Right cardiac atrium (tissue), 5 donors: ENCODE results near the gene SPSB4. TPM values are rescaled to one million over a fixed set of nuclear protein-coding genes. Genes with fewer than 3 reads are reported as not detected.
A peak's percentile ranks its signal among the peaks of the same experiment; 100 is the strongest.

Source experiments
- ATAC-seq, 2 donors: fragments of 200-7000 bp; cut with Tn5 transposase; one replicate each; pipeline versions ENCODE4 v1.8.0 to v1.9.1; 2020; ENCODE audit warnings: moderate library complexity in 2 of 2, mild to moderate bottlenecking in 1 of 2
- DNase-seq, 3 donors: peaks; one replicate each; pipeline ENCODE4 v3.0.0-alpha.2; 2020
- H3K27ac ChIP-seq: one replicate; pipeline ENCODE4 v1.5.1; 2013; ENCODE audit warnings: mild to moderate bottlenecking, low read length, control low read depth, moderate library complexity
- H3K27me3 ChIP-seq: one replicate; pipeline ENCODE4 v1.6.1; 2013; ENCODE audit not compliant: control insufficient read depth, insufficient read depth
- H3K4me1 ChIP-seq: one replicate; pipeline ENCODE4 v1.6.1; 2013; ENCODE audit warnings: low read length; ENCODE audit not compliant: control insufficient read depth, insufficient read depth
- H3K4me3 ChIP-seq: one replicate; pipeline ENCODE4 v1.5.1; 2013; ENCODE audit warnings: low read length, control low read depth
- H3K9me3 ChIP-seq: one replicate; pipeline ENCODE4 v1.6.1; 2013; ENCODE audit warnings: low read length; ENCODE audit not compliant: control insufficient read depth
- WGBS: extraction: QIAGEN DNeasy Blood & Tissue Kit; methylation state at CpG from one replicate; pipeline ENCODE4 v1.1.7; 2013; 5-methylcytosine and 5-hydroxymethylcytosine counted together
- intact Hi-C, 4 donors: fragments of 100-400 bp; cut with DNase I; formaldehyde crosslinking; loops; one replicate each; pipeline versions ENCODE4 v1.11.0 to v1.14.0; 2022 to 2023
- polyA plus RNA-seq: library from polyadenylated mRNA; stranded (reverse); fragments of 200-250 nt; gene quantifications from one replicate; pipeline ENCODE4 v1.2.3, GENCODE V29; 2013
- total RNA-seq, 4 donors: library from RNA; stranded (reverse); fragmentation: NEBNext Ultra II Directional; extraction: Animal tissue kit (Norgen Biotek cat#: 25700); gene quantifications; one replicate each; pipeline ENCODE4 v1.2.1, GENCODE V29; 2021
- donor health status: healthy with polysubstance abuse.
- donor health status: DM: no; HTN: yes; CAD: no.
- donor health status: DM: no; HTN: no; CAD: no.
- donor health status: DM: no; HTN: yes; CAD: no; lungs with severe emphysema.
- donor health status: DM: yes; HTN: yes; CAD: no.

The SPSB4 gene
- total and polyA plus RNA-seq, 5 donors, result 1.1 to 9.7 (median 5.9) TPM

DNA sequence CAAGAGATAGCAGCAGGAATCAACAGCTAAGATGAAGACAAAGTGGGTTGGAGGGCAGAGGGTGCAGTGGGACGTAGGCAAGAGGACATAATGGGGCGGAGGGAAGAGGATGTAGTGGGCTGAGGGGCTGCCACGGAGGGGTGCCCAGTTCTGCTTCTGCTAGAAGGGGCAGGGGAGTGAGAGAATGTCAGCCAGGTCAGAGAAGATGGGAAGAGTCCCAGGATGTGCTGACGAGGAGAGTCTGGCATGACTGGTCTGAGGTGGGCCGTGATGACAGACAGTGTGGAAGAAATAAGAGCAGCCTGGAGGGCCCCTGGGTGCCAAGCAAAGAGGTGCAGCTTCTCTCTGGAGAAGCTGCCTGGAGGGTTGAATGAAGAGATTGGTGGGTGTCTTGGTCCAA is 4.0 kb downstream of the SPSB4 start:
- ATAC-seq (no peak), DNase-seq (no peak)
- Histone ChIP-seq H3K27ac (no peak overlapping the region), H3K27me3 (no peaks in the 10 kb centered on the region), H3K9me3 (no peaks in the 10 kb centered on the region), H3K4me1 (peaks cover 2% of the 10 kb centered on the region), H3K4me3 (no peak overlapping the region)
- 85% methylated on average over 5 of the region's 5 CpGs for WGBS
- intact Hi-C loops, result no loop called here

DNA sequence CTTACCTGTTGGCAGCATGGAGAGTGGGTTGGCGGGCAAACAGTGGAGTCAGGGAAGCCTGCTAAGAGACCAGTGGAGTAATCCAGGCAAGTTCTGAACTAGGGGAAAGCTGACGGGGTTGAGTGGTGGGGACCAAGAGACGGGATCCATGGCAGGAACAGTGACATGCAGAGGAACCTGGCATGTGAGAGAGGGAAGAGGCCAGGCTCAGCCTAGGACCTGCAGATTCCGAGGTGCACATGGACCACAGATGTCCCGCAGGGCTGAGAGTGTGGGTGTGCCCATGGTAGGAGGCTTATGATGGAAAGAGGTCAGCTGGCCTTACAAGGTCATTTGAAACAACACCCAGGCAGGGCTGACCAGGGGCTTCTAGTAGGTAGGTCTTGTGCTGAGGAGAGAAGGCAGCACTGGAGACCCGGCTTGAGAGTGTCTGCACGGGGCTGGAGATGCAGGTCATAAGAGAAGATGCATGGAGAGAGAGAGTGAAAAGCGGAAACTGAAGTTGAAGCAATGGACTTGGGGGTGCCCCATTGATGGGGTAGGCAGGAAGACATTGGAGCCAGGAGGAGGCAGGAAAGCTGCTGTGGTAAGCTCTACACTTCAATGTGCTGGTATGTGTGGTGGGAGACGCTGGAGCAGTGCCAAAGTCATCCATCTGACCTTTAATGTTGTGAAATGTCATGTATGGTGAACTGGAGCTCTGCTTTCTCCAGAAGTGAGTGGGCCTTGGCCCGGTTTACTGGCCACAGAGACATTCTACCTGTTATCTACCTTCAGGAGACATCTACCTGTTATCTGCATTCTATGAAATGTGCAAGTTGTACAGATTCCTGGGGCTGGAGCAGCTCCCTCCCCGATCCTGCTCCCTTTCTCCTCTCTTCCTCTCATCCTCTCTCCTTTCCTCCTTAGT is 4.6 kb downstream of the SPSB4 start:
- WGBS, result 88% methylated on average over 11 of the region's 11 CpGs
- ATAC-seq, result no peak
- intact Hi-C loops, result no loop called here

DNA sequence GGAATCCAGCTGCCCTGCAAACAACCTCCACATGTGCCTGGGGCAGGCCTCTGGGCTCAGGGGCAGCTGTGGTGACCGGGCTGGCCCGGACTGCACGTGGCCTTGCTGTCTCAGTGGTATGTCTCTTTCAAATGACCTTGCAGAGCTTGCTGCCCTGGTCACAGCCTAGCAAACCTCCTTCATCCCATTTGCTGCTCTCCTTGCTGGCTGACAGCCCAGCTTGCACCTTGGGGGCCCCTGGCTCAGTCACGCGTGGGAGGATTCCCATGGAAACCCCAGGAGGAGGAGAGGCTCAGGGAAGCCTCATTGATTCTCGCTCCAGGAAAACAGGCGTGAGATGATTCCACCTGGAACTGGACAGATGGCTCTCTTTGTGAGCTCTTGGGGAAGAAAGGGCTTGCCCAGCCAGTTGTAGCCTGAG is 5.6 kb downstream of the SPSB4 start:
- 72% methylated on average over 7 of the region's 7 CpGs for WGBS
- Histone ChIP-seq H3K9me3 (no peaks in the 10 kb centered on the region), H3K27ac (no peak overlapping the region), H3K4me3 (no peak overlapping the region), H3K4me1 (peaks cover 2% of the 10 kb centered on the region), H3K27me3 (no peaks in the 10 kb centered on the region)
- DNase-seq (no peak), ATAC-seq (peak; percentile 41 to 47)
- intact Hi-C loops, result no loop called here

More for the DNA sequence above, 4.6 kb downstream of the SPSB4 start:
- Histone ChIP-seq H3K4me3 (no peak overlapping the region), H3K27me3 (no peaks in the 10 kb centered on the region), H3K9me3 (no peaks in the 10 kb centered on the region), H3K4me1 (peaks cover 2% of the 10 kb centered on the region), H3K27ac (no peak overlapping the region)
- DNase-seq, result no peak

DNA sequence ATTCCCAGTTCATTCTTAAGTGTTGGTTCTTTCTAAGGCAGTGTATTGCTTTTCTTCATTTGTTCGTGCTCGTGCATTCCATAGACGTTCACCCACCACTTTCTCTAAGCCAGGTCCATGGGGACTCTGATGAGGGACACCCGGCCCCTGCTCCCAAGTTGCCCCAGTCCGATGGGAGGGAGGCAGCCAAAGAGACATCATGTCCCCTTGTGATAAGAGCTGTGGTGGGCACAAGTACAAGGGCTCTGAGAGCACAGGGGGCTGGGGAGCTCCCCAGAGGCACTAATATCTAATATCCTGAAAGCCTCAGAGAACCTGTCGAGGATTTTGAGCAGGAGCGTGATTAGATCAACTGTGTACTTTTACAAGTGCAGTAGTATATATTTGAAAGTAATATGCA is 6.3 kb downstream of the SPSB4 start:
- intact Hi-C loops, result no loop called here
- DNase-seq (no peak), ATAC-seq (no peak)
- H3K4me3 ChIP-seq, result no peak overlapping the region
- no peaks in the 10 kb centered on the region for H3K27me3 ChIP-seq
- no peaks in the 10 kb centered on the region for H3K9me3 ChIP-seq
- peaks cover 2% of the 10 kb centered on the region for H3K4me1 ChIP-seq
- 71% methylated on average over 7 of the region's 7 CpGs for WGBS
- H3K27ac ChIP-seq, result no peak overlapping the region

DNA sequence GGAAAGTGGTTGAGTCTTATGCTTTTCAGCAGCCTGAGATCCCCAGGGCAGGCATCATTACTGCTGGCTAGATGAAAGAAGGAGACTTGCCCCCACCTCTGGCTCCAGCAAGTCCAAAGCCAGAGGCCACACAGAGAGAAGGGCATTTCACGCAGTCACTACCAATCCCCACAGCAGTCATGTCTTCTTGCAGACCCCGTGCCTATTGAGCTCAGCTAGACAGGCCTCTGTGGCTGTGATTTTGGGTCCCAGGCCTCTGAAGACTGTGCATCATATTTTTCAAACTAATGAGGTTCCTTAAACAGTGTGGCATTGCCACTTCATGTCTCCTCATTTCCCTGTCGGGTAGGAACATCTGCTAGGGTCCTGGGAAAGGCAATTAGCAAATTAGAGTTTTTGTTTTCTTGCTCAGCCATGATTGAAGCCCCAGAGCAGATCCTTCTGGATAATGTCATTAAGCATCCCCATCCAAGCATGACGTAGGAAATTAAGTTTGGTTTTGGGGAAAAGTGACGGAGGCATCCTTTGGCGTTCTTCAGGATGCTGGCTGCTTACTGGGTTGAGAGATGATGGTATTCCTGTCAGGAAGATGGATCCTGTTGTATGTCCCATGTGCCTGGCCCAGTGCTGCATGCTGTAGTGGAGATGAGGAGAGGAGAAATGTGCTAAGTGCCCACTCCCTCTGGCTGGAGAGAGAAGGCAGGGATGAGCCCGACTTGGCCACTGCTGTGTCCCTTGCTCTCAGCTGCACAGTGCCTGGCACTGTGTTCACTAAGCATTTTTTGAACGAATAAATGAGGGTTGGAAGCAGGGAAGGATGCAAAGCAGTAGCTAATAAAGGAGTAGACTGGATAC is 7.0 kb downstream of the SPSB4 start:
- Histone ChIP-seq H3K4me1 (peaks cover 2% of the 10 kb centered on the region), H3K27ac (no peak overlapping the region), H3K9me3 (no peaks in the 10 kb centered on the region), H3K27me3 (no peaks in the 10 kb centered on the region), H3K4me3 (no peak overlapping the region)
- intact Hi-C loops, result no loop called here
- ATAC-seq (no peak), DNase-seq (no peak)
- 87% methylated on average over 8 of the region's 8 CpGs for WGBS

DNA sequence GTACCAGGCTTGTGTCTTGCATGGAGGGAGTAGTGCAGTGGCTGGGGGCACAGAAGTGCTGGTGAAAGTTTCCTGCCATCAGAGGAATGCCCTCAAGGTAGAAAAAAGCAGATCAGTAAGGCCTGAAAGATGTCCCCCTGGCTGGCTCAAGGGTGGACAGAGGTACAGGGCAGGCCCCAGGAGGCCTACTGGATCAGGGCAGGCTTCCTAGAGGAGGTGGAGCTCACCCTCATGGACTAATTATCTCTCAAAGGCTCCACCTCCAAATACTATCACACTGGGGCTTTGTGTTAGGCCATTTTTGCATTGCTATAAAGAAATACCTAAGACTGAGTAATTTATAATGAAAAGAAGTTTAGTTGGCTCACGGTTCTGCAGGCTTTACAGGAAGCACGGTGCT is 7.8 kb downstream of the SPSB4 start:
- H3K27me3 ChIP-seq, result no peaks in the 10 kb centered on the region
- DNase-seq (no peak), ATAC-seq (no peak)
- peaks cover 2% of the 10 kb centered on the region for H3K4me1 ChIP-seq
- intact Hi-C loops, result no loop called here
- H3K9me3 ChIP-seq, result no peaks in the 10 kb centered on the region
- WGBS, result 92% methylated on average over 2 of the region's 2 CpGs
- no peak overlapping the region for H3K4me3 ChIP-seq
- H3K27ac ChIP-seq, result no peak overlapping the region

DNA sequence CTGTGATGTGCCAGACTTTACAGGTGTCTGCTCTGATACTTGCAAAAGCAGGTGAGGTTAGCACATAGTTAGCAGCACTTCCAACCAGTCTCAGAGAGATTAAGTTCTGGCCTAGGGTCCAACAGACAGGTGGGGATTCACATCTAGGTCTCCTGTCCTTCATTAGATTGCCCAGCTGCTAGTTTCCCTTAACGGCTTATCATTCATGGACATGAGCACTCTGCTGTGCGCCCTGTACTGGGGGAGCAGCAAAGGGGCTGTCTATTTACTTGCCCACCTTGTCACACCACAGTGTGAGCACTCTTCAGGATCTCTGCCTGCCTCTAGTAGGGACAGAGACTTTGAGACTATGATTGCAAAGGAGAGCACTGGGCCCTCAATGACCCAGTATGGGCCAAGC is 8.7 kb downstream of the SPSB4 start:
- Histone ChIP-seq H3K4me3 (no peak overlapping the region), H3K4me1 (peaks cover 2% of the 10 kb centered on the region), H3K27ac (no peak overlapping the region), H3K9me3 (no peaks in the 10 kb centered on the region), H3K27me3 (no peaks in the 10 kb centered on the region)
- DNase-seq (no peak), ATAC-seq (no peak)
- 91% methylated on average over 2 of the region's 2 CpGs for WGBS
- intact Hi-C loops, result no loop called here

DNA sequence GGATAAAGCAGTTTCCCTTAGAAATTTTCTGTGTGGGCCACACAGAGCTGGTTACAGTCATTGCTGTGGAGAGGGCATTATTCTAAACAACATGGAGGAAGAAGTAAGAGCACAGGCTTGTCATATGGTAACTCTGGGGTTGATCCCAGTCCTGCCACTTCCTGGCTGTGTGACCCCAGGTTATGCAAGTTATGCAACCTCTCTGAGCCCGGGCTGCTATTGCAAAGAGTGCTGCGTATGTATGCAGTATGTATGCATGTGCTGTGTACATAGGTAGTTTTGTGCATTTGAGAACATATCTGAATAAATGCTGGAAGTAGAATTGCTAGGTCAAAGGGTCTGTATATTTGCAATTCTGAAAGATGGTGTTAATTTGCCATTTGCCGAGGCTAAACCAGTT is 9.2 kb downstream of the SPSB4 start:
- H3K27ac ChIP-seq, result no peak overlapping the region
- H3K9me3 ChIP-seq, result no peaks in the 10 kb centered on the region
- 77% methylated on average over 3 of the region's 3 CpGs for WGBS
- ATAC-seq, result no peak
- no peak overlapping the region for H3K4me3 ChIP-seq
- DNase-seq, result no peak
- H3K27me3 ChIP-seq, result no peaks in the 10 kb centered on the region
- no peaks in the 10 kb centered on the region for H3K4me1 ChIP-seq
- intact Hi-C loops, result no loop called here

DNA sequence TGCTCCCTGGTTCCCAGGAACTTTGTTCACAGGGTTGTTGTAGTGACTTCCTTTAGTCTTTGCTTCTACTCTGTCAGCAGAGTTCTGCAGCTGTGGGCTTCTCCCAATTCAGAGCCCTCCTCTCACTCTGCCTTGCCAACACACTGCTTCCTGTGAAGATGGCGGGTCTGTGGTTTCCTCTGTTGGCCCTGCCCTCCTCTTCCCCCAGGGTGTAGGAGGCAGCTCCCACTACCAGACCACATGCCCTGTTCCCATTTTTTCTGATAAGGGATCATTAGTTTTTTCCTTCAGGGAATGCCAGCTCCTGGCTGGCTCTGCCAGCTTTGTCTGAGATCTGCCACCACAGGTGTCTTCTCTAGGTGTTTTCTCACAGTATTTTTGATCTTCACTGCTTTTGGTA is 12.7 kb downstream of the SPSB4 start:
- Histone ChIP-seq H3K4me1 (no peaks in the 10 kb centered on the region), H3K4me3 (no peak overlapping the region), H3K27me3 (no peaks in the 10 kb centered on the region), H3K27ac (no peak overlapping the region), H3K9me3 (no peaks in the 10 kb centered on the region)
- DNase-seq (no peak), ATAC-seq (no peak)
- intact Hi-C loops, result no loop called here
- 42% methylated on average over 1 of the region's 1 CpG for WGBS

DNA sequence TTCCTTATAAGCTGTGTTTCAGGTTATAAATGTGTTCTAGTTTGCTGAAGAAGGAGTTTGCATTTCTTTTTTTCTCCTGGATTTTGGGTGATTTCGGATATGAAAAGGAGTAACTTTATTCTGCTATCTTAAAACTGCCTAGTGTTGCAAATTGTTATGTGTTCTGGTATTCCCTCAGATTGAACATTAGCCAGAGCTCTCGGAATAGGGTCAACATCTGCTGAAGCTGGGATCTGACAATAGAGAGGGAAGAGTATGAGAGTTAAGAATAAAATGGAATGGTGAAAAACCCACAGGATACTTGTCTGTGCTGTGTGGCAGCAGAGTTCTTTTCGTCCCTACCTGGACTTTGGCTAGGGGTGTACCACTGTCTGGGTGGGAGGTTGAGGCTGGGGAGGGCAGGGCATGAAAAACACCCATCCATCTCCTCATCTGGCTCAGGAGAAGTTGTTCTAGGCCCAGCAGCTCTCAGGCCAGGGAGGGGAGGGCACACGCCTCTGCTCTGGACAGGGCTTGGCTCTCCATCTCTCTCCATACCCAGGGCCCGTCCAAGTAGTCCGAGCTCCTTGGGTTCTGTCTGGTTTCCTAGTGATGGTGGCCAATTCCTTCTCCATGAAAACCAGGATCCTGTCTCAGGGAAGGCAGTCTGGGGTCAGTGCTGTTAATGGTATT is 13.2 kb downstream of the SPSB4 start:
- H3K4me1 ChIP-seq, result no peaks in the 10 kb centered on the region
- ATAC-seq, result peak; percentile 47 to 55
- no peaks in the 10 kb centered on the region for H3K27me3 ChIP-seq
- 65% methylated on average over 6 of the region's 6 CpGs for WGBS
- no peak overlapping the region for H3K27ac ChIP-seq
- H3K4me3 ChIP-seq, result no peak overlapping the region
- no peak for DNase-seq
- intact Hi-C loops, result no loop called here
- H3K9me3 ChIP-seq, result no peaks in the 10 kb centered on the region

DNA sequence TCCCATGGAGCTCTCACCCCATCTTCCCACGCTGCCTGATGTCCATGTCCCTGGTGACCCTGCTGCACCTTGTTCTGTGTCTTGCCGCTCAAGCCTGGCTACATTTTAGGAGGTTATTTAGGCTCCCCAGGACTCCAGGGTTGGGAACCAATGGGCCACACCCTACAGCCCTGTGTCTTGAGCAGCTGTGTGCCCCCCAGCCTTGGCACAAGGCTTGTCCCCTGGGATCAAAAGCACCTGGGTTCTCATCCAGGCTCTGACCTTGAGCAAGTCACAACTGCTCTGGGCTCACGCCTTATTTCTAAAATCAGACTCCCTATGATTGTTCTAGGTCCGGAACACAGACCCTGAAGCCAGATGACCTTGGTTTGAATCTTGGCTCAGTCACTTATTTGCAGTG is 14.1 kb downstream of the SPSB4 start:
- peak in 1 of 2 donors; percentile 22 for ATAC-seq

More for the DNA sequence above, 14.1 kb downstream of the SPSB4 start:
- Histone ChIP-seq H3K4me1 (no peaks in the 10 kb centered on the region), H3K4me3 (no peak overlapping the region), H3K27me3 (no peaks in the 10 kb centered on the region), H3K9me3 (no peaks in the 10 kb centered on the region), H3K27ac (no peak overlapping the region)
- 71% methylated on average over 4 of the region's 4 CpGs for WGBS
- no peak for DNase-seq
- intact Hi-C loops, result no loop called here
